ENCODE results near the gene NTRK1. TPM values are rescaled to one million over a fixed set of nuclear protein-coding genes. Genes with fewer than 3 reads are reported as not detected.

Gene NTRK1
- total RNA-seq, 2 donors from 2014 or later = 0.42 to 0.81 TPM

- Histone ChIP-seq H3K27me3 (replicated peaks; ENCODE audit: insufficient read depth) (no peaks in the 10 kb centered on the region), H3K9me3 (no peaks in the 10 kb centered on the region), H3K4me1 (ENCODE audit: control insufficient read depth in 1 of 2, low read depth in 2 of 2) (no peaks in the 10 kb centered on the region), H3K36me3 (peaks cover 4% of the 10 kb centered on the region), H3K27ac (no peak overlapping the region), H3K4me3 (no peak overlapping the region)
- no peak for DNase-seq (ENCODE audit: low spot score)
- ATAC-seq (ENCODE audit: insufficient number of reproducible peaks, low FRiP score, low read depth) = no peak
- TF ChIP-seq CTCF (IDR thresholded peaks at IDR 0.05) = no peak
Measured at GRCh38 chr1:156912310-156912709, 51.6 kb downstream of the NTRK1 start.

- no peak for TF ChIP-seq CTCF (IDR thresholded peaks at IDR 0.05)
- Histone ChIP-seq H3K27ac (no peak overlapping the region), H3K36me3 (peaks cover 4% of the 10 kb centered on the region), H3K9me3 (no peaks in the 10 kb centered on the region), H3K4me3 (no peak overlapping the region), H3K4me1 (ENCODE audit: control insufficient read depth in 1 of 2, low read depth in 2 of 2) (no peaks in the 10 kb centered on the region), H3K27me3 (replicated peaks; ENCODE audit: insufficient read depth) (no peaks in the 10 kb centered on the region)
- no peak for ATAC-seq (ENCODE audit: insufficient number of reproducible peaks, low FRiP score, low read depth)
- DNase-seq (ENCODE audit: low spot score) = no peak
Measured at GRCh38 chr1:156912861-156913808, 52.5 kb downstream of the NTRK1 start.

GRCh38 chr1:156913809-156914387, 53.2 kb downstream of the NTRK1 start:
- H3K27ac ChIP-seq = no peak overlapping the region
- H3K4me1 ChIP-seq (ENCODE audit: control insufficient read depth in 1 of 2, low read depth in 2 of 2) = no peaks in the 10 kb centered on the region
- no peak for TF ChIP-seq CTCF (IDR thresholded peaks at IDR 0.05)
- H3K36me3 ChIP-seq = peaks cover 4% of the 10 kb centered on the region
- H3K27me3 ChIP-seq (replicated peaks; ENCODE audit: insufficient read depth) = no peaks in the 10 kb centered on the region
- DNase-seq (ENCODE audit: low spot score) = no peak
- H3K9me3 ChIP-seq = no peaks in the 10 kb centered on the region
- H3K4me3 ChIP-seq = no peak overlapping the region
- no peak for ATAC-seq (ENCODE audit: insufficient number of reproducible peaks, low FRiP score, low read depth)

GRCh38 chr1:156914440-156914856, 53.8 kb downstream of the NTRK1 start:
- H3K4me3 ChIP-seq = no peak overlapping the region
- no peak overlapping the region for H3K27ac ChIP-seq
- no peaks in the 10 kb centered on the region for H3K27me3 ChIP-seq (replicated peaks; ENCODE audit: insufficient read depth)
- H3K36me3 ChIP-seq = peaks cover 4% of the 10 kb centered on the region
- DNase-seq (ENCODE audit: low spot score) (no peak), ATAC-seq (ENCODE audit: insufficient number of reproducible peaks, low FRiP score, low read depth) (no peak)
- no peaks in the 10 kb centered on the region for H3K9me3 ChIP-seq
- no peak for TF ChIP-seq CTCF (IDR thresholded peaks at IDR 0.05)
- no peaks in the 10 kb centered on the region for H3K4me1 ChIP-seq (ENCODE audit: control insufficient read depth in 1 of 2, low read depth in 2 of 2)

DNA sequence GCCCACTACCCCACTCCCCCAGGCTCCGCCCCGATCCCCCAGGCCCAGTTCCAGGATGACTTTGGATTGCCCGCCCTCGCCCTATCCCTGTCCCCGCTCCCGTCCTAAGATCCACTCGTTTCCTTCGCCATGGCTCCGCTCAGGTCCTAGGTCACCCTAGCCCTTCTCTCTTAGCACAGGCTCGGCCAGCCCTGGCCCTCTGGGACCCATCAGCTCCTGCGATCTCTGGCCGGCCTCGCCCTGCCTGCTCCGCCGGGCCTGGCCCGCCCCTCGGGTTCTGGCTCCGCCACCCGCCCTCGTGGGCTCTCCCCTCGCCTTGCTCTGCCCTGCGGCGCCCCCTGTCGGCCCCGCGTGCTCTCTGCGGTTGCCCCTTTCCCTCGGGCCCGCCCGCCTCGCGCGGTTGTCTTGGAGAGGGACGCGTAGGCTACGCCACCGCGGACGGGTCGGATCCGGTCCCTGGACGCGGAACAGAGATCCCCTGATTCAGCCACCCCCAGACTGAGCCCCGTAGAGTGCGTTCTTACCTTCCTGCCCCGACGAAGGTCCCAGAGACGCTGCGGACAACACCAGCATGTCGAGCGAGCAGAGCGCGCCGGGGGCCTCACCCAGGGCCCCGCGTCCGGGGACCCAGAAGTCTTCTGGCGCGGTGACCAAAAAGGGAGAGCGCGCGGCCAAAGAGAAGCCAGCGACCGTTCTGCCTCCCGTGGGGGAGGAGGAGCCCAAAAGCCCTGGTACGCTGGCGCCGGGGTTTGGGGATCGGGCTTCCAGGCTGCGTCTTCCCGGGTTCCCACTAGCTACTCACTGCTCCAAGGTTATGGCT, 59.8 kb downstream of the NTRK1 start, which contains the start of gene LRRC71:
LRRC71 (plus strand) TSS at position 400 of the 820 bp plus-strand sequence; CDS start at position 572, 172 bp downstream.
- TF ChIP-seq CTCF (IDR thresholded peaks at IDR 0.05) = peak; percentile 69
- Histone ChIP-seq H3K4me1 (ENCODE audit: control insufficient read depth in 1 of 2, low read depth in 2 of 2) (peaks cover 7 to 24% of the 10 kb centered on the region in 2 donors), H3K4me3 (peak within 1 kb of the TSS; percentile 51), H3K27ac (no peak within 1 kb of the TSS), H3K9me3 (no peaks in the 10 kb centered on the region), H3K36me3 (no peaks in the 10 kb centered on the region), H3K27me3 (replicated peaks; ENCODE audit: insufficient read depth) (peaks cover 4% of the 10 kb centered on the region)
- DNase-seq (ENCODE audit: low spot score) (no peak), ATAC-seq (ENCODE audit: insufficient number of reproducible peaks, low FRiP score, low read depth) (no peak)
